GM18505 (cell line): ENCODE data around the gene IPCEF1.

ENCODE experiments used
- ATAC-seq: cut with Tn5 transposase; IDR thresholded peaks from one replicate; pipeline ENCODE4 v1.9.1; 2021; ENCODE audit not compliant: unreplicated experiment
- POLR2A ChIP-seq: IDR thresholded peaks from 4 replicates; pipeline ENCODE4 v1.6.1; 2011; ENCODE audit warnings: borderline replicate concordance; ENCODE audit not compliant: insufficient read depth, insufficient read length; ENCODE audit errors: extremely low read depth

Gene IPCEF1

GRCh38 chr6:154301839-154302752 lies 54.5 kb downstream of the IPCEF1 start:
- ATAC-seq: peak; percentile 96
- no peak for TF ChIP-seq POLR2A

DNA sequence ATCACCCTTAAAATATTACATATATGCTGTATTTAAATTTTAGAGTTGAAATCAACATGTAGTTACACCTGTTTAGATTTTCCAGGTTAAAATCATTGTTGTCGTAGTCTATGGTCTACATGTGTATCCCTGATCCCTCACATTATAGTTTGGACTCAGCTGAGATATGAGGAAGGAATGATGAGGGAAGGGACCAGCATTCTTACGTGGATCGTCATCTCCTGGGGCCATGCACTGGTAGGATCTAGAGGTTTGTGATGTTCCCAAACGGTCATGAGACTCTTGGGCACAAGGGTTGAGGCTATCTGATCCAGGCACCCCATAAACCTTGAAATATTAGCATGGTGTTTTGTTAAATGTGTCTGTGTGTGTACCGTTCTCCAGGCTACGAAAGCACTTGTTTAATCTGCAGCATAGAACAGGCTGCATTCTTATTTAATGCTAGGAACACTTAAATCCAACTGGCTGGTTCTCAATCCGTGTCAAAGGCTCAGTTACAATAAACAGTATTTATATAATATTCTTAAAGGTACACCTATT lies 55.4 kb downstream of the IPCEF1 start:
- no peak for ATAC-seq
- no peak for TF ChIP-seq POLR2A

GRCh38 chr6:154298297-154298696 lies 58.3 kb downstream of the IPCEF1 start:
- no peak for TF ChIP-seq POLR2A
- no peak for ATAC-seq

- TF ChIP-seq POLR2A: no peak
- no peak for ATAC-seq
Measured at GRCh38 chr6:154297721-154298120, 58.9 kb downstream of the IPCEF1 start.

GRCh38 chr6:154297210-154297609 lies 59.4 kb downstream of the IPCEF1 start:
- TF ChIP-seq POLR2A: no peak
- no peak for ATAC-seq

DNA sequence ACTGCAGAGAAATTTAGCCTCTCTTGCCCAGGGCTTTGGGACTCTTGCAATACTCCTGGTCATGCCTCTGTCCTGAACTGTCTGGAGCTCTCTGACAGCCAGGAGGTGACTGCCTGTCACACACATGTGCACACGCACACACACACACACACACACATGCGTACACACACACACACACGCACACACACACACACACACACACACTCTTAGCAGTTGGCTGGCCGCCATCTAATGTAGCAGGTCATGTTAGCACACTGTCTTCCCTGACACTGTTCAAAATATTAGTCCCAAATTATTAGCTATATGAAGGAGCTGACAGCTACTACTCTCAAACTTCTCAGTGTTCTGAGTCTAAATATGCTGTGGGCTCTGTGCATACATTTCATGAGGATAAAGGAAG lies 60.9 kb downstream of the IPCEF1 start:
- no peak for TF ChIP-seq POLR2A
- no peak for ATAC-seq

DNA sequence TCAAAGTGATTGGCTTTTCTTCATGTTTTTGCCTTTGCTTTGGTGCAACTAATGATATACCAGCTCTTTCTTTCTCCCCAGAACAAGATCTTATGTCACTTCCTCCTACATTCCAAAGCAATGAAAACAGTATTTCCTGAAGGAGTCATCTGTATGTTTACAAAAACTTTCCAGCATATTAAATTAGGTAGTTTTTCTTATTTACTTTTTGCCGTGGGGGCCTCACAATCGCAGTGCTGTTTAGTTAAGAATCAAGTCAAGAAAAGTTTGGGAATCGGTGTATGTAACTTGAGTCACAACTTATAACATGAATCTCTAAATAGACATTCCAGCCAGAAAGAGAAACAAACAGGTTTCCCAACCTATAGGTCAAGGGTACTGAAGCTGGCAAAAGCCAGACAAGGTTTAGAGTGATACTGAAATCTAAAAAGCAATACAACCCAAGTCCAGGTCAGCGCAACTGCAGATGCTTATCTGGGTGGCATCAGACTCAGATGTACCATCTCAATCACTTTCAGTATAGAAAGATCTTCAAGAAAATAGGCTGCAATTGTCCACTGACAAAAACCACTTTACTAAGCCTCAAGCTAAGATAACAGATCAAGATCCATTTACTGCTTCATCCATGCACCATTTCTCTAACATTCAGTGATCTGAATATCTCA lies 63.6 kb downstream of the IPCEF1 start:
- ATAC-seq: no peak
- no peak for TF ChIP-seq POLR2A

- ATAC-seq: no peak
- TF ChIP-seq POLR2A: no peak
Measured at GRCh38 chr6:154292066-154292465, 64.5 kb downstream of the IPCEF1 start.

GRCh38 chr6:154289818-154290508 lies 66.6 kb downstream of the IPCEF1 start:
- no peak for ATAC-seq

DNA sequence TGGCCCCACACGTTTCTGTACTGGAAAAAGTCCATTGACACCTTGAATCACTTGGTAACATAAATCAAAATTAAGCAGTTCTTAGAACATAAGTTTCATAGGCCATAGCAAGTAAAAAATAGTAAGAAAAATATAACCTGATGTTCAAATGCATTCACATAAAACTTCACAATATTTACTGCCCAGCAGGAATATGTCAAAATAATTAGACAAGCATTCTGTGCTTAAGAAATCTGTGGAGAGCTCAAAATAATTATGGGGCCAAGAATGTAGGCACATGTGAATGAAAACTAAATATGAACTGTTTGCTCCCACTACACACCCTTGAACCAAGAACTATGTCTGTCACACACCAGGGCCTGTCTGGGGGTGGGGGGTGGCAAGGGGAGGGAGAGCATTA lies 70.8 kb downstream of the IPCEF1 start:
- ATAC-seq: no peak
- TF ChIP-seq POLR2A: no peak

More at GRCh38 chr6:154289818-154290508, 66.6 kb downstream of the IPCEF1 start:
- TF ChIP-seq POLR2A: no peak

- no peak for TF ChIP-seq POLR2A
- ATAC-seq: no peak
Measured at GRCh38 chr6:154284313-154284853, 72.2 kb downstream of the IPCEF1 start.

- no peak for TF ChIP-seq POLR2A
- no peak for ATAC-seq
Measured at GRCh38 chr6:154280521-154280920, 76.1 kb downstream of the IPCEF1 start.

GRCh38 chr6:154277629-154278017 lies 79.0 kb downstream of the IPCEF1 start:
- TF ChIP-seq POLR2A: no peak
- ATAC-seq: no peak

GRCh38 chr6:154276810-154277628 lies 79.6 kb downstream of the IPCEF1 start:
- TF ChIP-seq POLR2A: no peak
- ATAC-seq: no peak
